Esophagus muscularis mucosa (tissue), 3 donors: Measurements from ENCODE around the gene BPTF.

ENCODE experiments used
- CTCF ChIP-seq, 3 experiments: fragments of 200-600 bp in 2 of 3; fragments of 450-650 bp in 1 of 3; sonication (generic) in 2 of 3; IDR thresholded peaks; one replicate each; pipeline ENCODE4 v1.5.1; 2017 to 2019; ENCODE audit warnings: antibody characterized with exemption in 3 of 3, mild to moderate bottlenecking in 2 of 3, moderate library complexity in 1 of 3
- POLR2A ChIP-seq: fragments of 450-650 bp; IDR thresholded peaks from one replicate; pipeline ENCODE4 v1.6.1; 2017; ENCODE audit warnings: antibody characterized with exemption, moderate library complexity, mild to moderate bottlenecking, low read depth
- POLR2AphosphoS5 ChIP-seq, 2 donors: sonication (generic); formaldehyde crosslinking; IDR thresholded peaks; one replicate each; pipeline ENCODE4 v1.6.1; 2017; ENCODE audit warnings: antibody characterized with exemption in 2 of 2

- TF ChIP-seq CTCF (IDR thresholded peaks at IDR 0.05) = no peak
- no peak for TF ChIP-seq POLR2A
- TF ChIP-seq POLR2AphosphoS5 (IDR thresholded peaks at IDR 0.05) = no peak
Measured at GRCh38 chr17:67990909-67991308, 165.6 kb downstream of the BPTF start.
